ENCODE measurements around the gene ADH6. TPM values are rescaled to one million over a fixed set of nuclear protein-coding genes. Genes with fewer than 3 reads are reported as not detected.
"Not testable (repeated sequence)": the region's sequence is repeated elsewhere in the genome, so short reads cannot be mapped to it uniquely, and the experiment has no call there.

Gene ADH6
- polyA plus RNA-seq, 1 of the 3 experiments (the other 2 are of a cell fraction) = not detected

DNA sequence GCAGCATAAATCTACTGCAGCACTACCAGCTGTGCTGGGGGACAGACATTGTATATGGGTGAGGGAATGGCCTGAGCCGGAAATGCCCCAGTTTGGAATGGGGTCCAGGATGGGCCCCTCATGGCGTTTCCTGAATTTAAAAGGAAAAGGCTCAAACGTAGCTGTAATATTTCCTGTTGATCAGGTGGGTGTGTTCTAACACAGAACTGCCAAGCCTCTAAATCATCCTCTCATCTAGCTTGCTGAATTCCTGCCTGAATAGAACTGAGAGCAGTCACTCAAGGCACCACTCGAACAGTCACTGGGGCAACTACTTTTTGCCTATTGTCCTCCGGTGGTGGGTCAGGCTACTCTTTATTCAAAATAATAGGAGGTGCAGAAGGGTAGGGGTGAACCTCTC is 28.7 kb downstream of the ADH6 start:
- H3K9me3 ChIP-seq = no peaks in the 10 kb centered on the region
- CTCF ChIA-PET = no interaction called here

DNA sequence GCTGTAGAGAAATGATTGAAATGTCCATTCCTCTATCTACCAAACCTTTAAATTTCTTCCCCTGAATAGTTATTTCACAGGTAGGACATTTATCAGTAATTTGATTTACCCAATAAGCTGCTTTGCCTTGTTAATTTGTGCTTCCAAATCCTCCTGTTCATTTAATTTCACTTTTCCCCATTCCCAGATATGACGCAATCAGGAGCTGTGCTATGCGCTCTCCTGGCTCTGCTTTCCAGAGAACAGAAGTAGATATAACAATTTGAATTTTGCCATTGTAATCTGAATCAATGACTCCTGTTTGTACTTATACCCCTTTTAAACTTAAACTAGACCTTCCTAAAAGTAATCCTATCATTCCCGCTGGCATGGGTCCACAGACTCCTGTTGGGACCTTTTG is 29.1 kb downstream of the ADH6 start:
- H3K9ac ChIP-seq; POLR2A ChIA-PET; H3K4me3 ChIP-seq (ENCODE audit: low read depth in 2 of 2, low read length in 1 of 2); H3F3A ChIP-seq (replicated peaks; ENCODE audit: insufficient read depth); H3K27ac ChIP-seq (ENCODE audit: low read depth in 2 of 2, low read length in 1 of 2); H3K4me2 ChIP-seq; H3K36me3 ChIP-seq (replicated peaks in 1 of 2; ENCODE audit: control insufficient read depth in 1 of 2, insufficient read depth in 2 of 2, low read length in 1 of 2); DNase-seq; H3K9me3 ChIP-seq; CTCF ChIA-PET; H3K79me2 ChIP-seq (ENCODE audit: insufficient read depth); H3K27me3 ChIP-seq (ENCODE audit: insufficient read depth); H4K20me1 ChIP-seq (ENCODE audit: insufficient read depth); H3K9me2 ChIP-seq; H2AFZ ChIP-seq (ENCODE audit: low read depth); H3K4me1 ChIP-seq (ENCODE audit: control insufficient read depth in 1 of 2, insufficient read depth in 2 of 2, low read depth in 1 of 2, low read length in 1 of 2): not testable (repeated sequence)
- 75% methylated on average over 3 of the region's 3 CpGs for WGBS (ENCODE audit: low lambda C conversion rate)

More for the DNA sequence above, 28.7 kb downstream of the ADH6 start:
- Histone ChIP-seq H4K20me1 (ENCODE audit: insufficient read depth) (no peaks in the 10 kb centered on the region), H3K9me2 (no peaks in the 10 kb centered on the region), H3K4me2 (no peak overlapping the region), H3K36me3 (replicated peaks in 1 of 2; ENCODE audit: control insufficient read depth in 1 of 2, insufficient read depth in 2 of 2, low read length in 1 of 2) (no peaks in the 10 kb centered on the region), H2AFZ (ENCODE audit: low read depth) (no peak overlapping the region), H3K4me3 (ENCODE audit: low read depth in 2 of 2, low read length in 1 of 2) (no peak overlapping the region), H3K4me1 (ENCODE audit: control insufficient read depth in 1 of 2, insufficient read depth in 2 of 2, low read depth in 1 of 2, low read length in 1 of 2) (no peaks in the 10 kb centered on the region), H3K79me2 (ENCODE audit: insufficient read depth) (no peaks in the 10 kb centered on the region), H3K27me3 (ENCODE audit: insufficient read depth) (no peaks in the 10 kb centered on the region), H3F3A (replicated peaks; ENCODE audit: insufficient read depth) (no peaks in the 10 kb centered on the region), H3K9ac (no peak overlapping the region), H3K27ac (ENCODE audit: low read depth in 2 of 2, low read length in 1 of 2) (no peak overlapping the region)
- TF ChIP-seq YY1 (IDR thresholded peaks at IDR 0.05; ENCODE audit: low read depth) = no peak
- TF ChIP-seq, protein P1, sequence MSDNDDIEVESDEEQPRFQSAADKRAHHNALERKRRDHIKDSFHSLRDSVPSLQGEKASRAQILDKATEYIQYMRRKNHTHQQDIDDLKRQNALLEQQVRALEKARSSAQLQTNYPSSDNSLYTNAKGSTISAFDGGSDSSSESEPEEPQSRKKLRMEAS (IDR thresholded peaks at IDR 0.05; ENCODE audit: low read depth) = no peak
- TF ChIP-seq TAF1 (IDR thresholded peaks at IDR 0.05; ENCODE audit: borderline replicate concordance, low read depth, low read length) = no peak
- no peak for TF ChIP-seq GABPA (IDR thresholded peaks at IDR 0.05; ENCODE audit: low read depth)
- no peak for TF ChIP-seq ELF1 (IDR thresholded peaks at IDR 0.05)
- TF ChIP-seq, protein P2, sequence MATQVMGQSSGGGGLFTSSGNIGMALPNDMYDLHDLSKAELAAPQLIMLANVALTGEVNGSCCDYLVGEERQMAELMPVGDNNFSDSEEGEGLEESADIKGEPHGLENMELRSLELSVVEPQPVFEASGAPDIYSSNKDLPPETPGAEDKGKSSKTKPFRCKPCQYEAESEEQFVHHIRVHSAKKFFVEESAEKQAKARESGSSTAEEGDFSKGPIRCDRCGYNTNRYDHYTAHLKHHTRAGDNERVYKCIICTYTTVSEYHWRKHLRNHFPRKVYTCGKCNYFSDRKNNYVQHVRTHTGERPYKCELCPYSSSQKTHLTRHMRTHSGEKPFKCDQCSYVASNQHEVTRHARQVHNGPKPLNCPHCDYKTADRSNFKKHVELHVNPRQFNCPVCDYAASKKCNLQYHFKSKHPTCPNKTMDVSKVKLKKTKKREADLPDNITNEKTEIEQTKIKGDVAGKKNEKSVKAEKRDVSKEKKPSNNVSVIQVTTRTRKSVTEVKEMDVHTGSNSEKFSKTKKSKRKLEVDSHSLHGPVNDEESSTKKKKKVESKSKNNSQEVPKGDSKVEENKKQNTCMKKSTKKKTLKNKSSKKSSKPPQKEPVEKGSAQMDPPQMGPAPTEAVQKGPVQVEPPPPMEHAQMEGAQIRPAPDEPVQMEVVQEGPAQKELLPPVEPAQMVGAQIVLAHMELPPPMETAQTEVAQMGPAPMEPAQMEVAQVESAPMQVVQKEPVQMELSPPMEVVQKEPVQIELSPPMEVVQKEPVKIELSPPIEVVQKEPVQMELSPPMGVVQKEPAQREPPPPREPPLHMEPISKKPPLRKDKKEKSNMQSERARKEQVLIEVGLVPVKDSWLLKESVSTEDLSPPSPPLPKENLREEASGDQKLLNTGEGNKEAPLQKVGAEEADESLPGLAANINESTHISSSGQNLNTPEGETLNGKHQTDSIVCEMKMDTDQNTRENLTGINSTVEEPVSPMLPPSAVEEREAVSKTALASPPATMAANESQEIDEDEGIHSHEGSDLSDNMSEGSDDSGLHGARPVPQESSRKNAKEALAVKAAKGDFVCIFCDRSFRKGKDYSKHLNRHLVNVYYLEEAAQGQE (IDR thresholded peaks at IDR 0.05; ENCODE audit: low read depth, low read length) = no peak
- TF ChIP-seq GATA2 (CRISPR knock-in tag; IDR thresholded peaks at IDR 0.05) = no peak
- no peak for TF ChIP-seq FOXJ3 (CRISPR knock-in tag; IDR thresholded peaks at IDR 0.05)
- TF ChIP-seq, protein P3, sequence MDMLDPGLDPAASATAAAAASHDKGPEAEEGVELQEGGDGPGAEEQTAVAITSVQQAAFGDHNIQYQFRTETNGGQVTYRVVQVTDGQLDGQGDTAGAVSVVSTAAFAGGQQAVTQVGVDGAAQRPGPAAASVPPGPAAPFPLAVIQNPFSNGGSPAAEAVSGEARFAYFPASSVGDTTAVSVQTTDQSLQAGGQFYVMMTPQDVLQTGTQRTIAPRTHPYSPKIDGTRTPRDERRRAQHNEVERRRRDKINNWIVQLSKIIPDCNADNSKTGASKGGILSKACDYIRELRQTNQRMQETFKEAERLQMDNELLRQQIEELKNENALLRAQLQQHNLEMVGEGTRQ (IDR thresholded peaks at IDR 0.05; ENCODE audit: borderline replicate concordance, low read depth, low read length) = no peak
- TF ChIP-seq RAD21 (IDR thresholded peaks at IDR 0.05; ENCODE audit: low read length) = no peak
- TF ChIP-seq SIN3A (IDR thresholded peaks at IDR 0.05; ENCODE audit: borderline replicate concordance, low read depth, low read length) = no peak
- TF ChIP-seq MEF2A (IDR thresholded peaks at IDR 0.05; ENCODE audit: borderline replicate concordance, low read depth) = no peak
- TF ChIP-seq SMC3 (IDR thresholded peaks at IDR 0.05; ENCODE audit: low read depth, low read length) = no peak
- POLR2A ChIA-PET = no interaction called here
- no peak for DNase-seq
- 29% methylated on average over 5 of the region's 5 CpGs for WGBS (ENCODE audit: low lambda C conversion rate)

Measured in SK-N-SH (cell line).